Spleen (tissue), 7 donors: ENCODE measurements around the gene PHETA1.

Source experiments
- CTCF ChIP-seq, 11 experiments: fragments of 200-600 bp in 7 of 11; fragments of 450-650 bp in 4 of 11; sonication (generic) in 4 of 11; IDR thresholded peaks in 8 of 11; conservative IDR thresholded peaks in 3 of 11; 1 replicate in 7 of 11; 2 replicates in 4 of 11; pipeline versions ENCODE4 v1.4.0 to v1.8.0; 2016 to 2021; ENCODE audit warnings: antibody characterized with exemption in 11 of 11, inconsistent platforms in 4 of 11, mild to moderate bottlenecking in 1 of 11
- POLR2AphosphoS5 ChIP-seq, 3 donors: sonication (generic); formaldehyde crosslinking; IDR thresholded peaks; one replicate each; pipeline ENCODE4 v1.5.1; 2017; ENCODE audit warnings: antibody characterized with exemption in 3 of 3
- donor health status: DM: no; HTN: no; CAD: no; lungs with moderate emphysema.
- donor health status: DM: no; HTN: no; CAD: no.
- donor health status: DM: no; HTN: no; CAD: no.

- TF ChIP-seq CTCF (IDR thresholded peaks at IDR 0.05 in 8 of 11, conservative IDR thresholded peaks at IDR 0.05 in 3 of 11) (no peak), POLR2AphosphoS5 (IDR thresholded peaks at IDR 0.05) (no peak)
These were observed 5.3 kb downstream of the PHETA1 start for GRCh38 chr12:111363578-111363977.
